Eye (tissue), 1 donor: ENCODE measurements around the gene UVSSA.
"Not testable (repeated sequence)": the region's sequence is repeated elsewhere in the genome, so short reads cannot be mapped to it uniquely, and the experiment has no call there.

ENCODE experiments used
- DNase-seq: peaks from one replicate; pipeline ENCODE4 v3.0.0-alpha.2; 2015

The UVSSA gene

DNA sequence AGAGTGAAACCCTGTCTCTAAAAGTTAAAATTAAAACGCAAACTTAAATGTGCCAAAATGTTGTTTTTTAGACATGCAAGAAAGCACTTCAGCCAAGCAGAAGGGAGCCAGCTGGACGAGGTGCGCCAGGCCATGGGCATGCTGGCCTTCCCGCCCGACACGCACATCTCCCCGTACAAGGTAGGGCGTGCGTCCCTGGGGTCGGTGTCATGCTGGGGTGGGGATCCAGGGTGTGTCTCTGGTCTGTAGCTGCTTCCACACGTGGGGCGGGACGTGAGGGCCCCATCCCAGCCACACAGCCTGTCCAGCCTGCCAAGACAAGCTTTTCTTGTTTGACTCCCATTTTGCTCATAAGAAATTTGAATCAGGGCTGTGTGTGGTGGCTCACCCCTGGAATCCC is 14.3 kb upstream of the UVSSA start:
- DNase-seq, result no peak

DNA sequence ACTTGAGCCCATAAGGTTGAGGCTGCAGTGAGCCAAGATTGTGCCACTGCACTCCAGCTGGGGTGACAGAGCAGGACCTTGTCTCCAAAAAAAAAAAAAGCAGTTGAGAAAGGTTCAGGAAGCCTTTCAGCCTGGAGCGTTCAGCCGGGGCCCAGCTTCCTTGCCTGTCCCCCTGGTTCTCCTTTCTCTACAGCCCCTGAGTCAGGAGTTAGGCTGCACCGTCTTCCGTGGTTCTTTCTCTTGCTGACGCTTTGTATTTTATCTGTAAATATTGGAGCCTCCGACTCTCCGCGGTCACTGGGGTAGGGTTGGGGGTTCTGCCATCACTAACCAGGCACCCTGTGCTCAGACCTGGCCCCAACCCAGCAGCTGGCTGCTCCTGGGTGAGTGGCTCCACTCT is 13.8 kb upstream of the UVSSA start:
- no peak for DNase-seq

DNA sequence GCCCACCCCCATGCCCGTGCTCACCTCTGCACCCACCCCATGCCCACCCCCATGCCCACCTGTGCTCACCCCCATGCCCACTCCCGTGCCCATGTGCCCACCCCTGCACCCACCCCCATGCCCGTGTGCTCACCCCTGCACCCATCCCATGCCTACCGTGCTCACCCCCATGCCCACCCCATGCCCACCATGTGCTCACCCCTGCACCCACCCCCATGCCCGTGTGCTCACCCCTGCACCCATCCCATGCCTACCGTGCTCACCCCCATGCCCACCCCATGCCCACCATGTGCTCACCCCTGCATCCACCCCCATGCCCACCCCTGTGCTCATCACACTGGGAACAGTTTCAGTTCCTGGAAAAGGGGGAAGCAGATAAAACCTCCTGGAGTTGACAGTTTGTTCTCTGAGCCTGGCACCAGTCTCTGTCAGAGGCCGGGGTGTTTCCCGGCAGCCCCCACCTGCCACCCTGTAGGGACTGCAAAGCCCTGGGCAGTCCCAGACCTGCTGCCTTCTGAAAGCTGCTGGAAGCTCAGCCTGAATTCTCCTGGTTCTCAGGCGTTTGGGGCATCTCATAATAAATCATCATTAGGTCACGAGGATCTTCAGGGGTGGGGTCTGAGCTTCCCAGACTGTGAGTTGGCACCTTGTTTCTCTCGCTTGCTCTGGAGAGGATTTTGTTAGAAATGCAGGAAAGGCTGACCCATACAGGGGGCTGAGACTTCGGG is 13.0 kb upstream of the UVSSA start:
- DNase-seq, result not testable (repeated sequence)

DNA sequence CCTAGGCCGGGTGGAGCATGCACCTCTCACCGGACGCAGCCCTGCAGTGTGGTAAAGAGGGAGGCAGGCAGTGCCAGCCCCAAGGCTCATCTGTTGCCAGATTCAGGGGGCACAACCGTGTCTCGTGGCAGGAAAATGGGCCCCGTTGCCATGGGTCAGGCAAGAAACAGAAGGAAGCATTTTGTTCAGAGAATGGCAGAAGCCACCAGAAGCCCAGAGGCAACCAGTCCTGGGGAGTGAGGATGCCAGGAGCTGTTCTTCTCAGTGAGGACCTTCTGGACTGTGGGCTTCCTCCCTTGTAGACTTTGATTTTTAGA is 12.5 kb upstream of the UVSSA start:
- no peak for DNase-seq

DNA sequence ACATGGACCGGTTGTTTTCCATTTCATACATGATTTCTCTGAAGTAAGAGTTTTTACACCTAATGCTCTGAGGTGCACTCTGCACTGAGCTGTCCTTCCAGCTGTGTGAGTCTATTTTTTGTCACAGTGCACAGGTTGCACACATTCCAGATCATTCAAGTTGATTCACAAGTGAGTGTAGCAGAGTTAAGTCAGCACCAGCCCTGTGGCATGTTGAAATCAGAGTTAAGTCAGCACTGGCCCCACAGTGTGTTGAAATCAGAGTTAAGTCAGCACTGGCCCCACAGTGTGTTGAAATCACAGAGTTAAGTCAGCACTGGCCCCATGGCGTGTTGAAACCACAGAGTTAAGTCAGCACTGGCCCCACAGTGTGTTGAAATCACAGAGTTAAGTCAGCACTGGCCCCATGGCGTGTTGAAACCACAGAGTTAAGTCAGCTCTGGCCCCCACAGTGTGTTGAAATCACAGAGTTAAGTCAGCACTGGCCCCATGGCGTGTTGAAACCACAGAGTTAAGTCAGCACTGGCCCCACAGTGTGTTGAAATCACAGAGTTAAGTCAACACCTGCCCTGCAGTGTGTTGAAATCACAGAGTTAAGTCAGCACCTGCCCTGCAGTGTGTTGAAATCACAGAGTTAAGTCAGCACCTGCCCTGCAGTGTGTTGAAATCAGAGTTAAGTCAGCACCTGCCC is 11.7 kb upstream of the UVSSA start:
- DNase-seq, result not testable (repeated sequence)

DNA sequence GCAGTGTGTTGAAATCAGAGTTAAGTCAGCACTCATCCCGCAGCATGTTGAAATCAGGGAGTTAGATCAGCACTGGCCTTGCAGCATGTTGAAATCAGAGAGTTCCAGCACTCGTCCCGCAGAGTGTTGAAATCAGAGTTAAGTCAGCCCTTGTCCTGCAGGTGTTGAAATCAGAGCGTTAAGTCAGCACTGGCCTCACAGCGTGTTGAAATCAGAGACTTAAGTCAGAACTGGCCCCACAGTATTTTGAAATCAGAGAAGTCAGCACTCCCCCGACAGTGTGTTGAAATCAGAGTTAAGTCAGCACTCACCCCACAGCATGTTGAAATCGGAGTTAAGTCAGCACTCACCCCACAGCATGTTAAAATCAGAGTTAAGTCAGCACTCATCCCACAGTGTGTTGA is 10.9 kb upstream of the UVSSA start:
- no peak for DNase-seq

DNA sequence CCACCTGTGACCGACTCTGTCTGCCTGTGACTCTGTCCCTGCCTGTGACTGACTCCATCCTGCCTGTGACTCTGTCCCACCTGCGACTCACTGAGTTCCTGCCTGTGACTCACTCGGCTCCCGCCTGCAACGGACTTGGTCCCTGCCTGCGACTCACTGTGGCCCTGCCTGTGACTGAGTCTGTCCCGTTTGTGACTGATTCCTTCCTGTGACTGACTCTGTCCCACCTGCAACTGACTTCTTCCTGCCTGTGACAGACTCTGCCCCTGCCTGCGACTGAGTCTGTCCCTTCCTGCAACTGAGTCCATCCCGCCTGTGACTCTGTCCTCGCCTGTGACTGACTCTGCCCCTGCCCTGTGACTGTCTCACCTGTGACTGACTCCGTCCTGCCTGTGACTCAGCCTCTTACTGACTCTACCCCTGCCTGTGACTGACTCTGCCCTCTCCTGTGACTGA is 9.6 kb upstream of the UVSSA start:
- no peak for DNase-seq

DNA sequence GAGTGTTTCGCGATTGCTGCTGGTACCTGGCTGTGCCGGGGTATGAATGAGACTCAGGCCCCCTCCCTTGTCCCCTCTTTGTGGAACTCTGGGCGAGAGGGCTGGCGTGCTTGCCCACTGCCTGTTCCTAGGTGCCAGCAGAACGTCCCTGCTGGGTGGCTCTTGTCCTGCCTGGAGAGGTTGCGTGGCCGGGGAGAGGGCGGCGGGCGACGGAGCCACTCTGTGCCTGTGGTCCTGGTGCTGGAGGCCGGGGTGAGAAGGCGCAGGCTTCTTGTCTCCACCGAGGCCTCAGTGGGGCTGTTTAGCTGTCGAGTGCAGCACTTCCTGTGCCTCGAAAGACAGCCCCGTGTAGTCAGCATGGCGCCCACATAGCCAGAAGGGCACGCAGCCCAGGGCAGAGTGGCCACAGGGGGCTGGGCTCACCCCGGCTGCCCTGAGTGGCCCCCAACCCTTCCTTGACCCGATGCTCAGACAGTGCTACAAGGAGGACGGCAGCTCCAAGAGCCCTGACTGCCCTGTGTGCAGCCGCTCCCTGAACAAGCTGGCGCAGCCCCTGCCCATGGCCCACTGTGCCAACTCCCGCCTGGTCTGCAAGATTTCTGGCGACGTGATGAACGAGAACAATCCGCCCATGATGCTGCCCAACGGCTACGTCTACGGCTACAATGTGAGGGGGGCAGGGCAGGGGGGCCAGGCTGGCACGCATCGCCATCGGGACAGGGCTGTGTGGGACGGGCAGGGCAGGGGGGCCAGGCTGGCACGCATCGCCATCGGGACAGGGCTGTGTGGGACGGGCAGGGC is 8.9 kb upstream of the UVSSA start:
- DNase-seq, result no peak

DNA sequence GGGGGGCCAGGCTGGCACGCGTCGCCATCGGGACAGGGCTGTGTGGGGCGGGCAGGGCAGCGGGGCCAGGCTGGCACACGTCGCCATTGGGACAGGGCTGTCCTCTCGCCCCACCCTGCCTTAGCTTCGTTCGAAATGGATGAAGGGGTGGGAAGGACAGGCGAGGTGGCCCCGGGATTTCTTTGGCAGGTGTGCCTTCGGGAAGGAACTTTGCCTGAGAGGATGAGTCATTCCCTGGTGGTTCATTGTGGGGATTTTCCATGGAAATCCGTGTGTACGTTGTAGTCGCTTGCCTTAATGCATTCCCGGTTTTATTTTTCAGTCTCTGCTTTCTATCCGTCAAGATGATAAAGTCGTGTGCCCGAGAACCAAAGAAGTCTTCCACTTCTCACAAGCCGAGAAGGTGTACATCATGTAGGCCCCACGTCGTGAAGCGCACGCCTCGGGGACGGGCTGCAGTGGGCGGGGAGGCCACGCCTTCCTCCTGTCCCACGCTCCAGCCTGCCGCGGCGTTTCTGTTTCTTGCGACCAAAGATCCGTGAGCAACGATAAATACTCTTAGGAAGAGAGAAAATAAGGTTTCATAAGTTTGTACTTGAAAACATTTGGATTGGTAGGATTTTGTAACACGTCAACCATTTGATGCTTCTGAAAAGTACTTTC is 8.1 kb upstream of the UVSSA start:
- no peak for DNase-seq

DNA sequence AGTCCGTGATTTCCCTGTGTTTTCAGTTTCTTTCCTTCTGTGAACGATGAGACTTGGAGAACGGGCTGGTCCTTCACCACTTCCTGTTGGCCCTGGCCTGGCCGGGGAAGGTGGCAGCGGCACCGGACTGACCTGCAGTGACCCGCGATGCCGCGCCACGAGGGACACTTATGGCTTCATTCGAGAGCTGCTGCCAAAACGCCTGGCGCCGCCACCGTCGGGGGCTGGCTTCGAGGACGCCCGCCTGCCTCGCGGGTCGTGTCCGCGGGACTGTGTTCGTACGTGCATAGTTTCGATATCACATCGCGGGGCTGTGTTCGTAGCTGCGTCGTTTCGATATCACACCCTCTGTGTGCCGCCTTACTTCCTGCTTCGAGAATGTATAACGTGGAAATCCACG is 7.5 kb upstream of the UVSSA start:
- no peak for DNase-seq

DNA sequence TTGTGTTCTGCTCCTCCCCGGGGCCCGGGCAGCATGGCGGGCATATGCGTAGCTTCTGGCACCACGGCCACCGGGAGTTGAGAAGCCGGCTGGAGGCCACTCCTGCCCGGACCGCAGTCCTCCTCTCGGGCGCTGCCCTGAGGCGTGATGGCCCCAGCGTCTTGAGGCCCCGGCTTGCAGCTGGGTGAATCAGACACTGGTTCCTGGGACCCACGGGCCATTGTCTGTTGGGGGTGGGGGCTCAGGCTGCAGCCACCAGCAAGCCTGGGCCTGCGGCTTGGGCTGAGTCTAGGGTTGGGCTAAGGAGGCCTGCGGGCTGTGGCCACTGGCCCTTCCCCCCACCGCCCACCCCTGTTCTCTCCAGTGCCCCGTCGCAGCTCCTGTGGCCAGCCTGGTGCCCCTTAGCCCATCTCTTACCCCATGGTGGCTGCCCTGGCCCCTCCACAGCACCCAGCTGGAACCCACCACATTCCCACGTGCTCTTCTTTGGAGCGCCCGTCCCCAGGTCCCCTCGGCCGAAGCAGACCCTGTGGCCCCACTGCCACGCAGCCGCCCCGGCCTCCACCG is 6.7 kb upstream of the UVSSA start:
- no peak for DNase-seq

DNA sequence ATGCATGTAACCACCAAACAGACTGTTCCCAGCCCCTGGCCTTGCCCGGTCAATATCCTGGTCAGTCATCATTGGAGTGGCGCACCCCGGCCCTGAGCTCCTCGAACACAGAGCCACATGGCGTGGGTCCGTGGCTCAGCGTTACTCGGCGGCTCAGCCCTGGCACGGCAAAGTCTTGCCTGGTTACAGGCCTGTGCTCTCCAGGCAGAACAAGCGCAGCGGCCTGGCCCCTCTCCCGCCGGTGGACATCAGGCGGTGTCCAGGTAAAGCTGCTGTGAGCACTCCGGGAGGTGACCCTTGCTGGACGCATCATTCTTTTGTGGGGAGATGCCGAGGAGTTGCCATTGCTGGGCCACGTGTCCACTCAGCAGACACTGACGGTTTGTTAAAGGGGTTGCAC is 6.1 kb upstream of the UVSSA start:
- DNase-seq, result no peak

DNA sequence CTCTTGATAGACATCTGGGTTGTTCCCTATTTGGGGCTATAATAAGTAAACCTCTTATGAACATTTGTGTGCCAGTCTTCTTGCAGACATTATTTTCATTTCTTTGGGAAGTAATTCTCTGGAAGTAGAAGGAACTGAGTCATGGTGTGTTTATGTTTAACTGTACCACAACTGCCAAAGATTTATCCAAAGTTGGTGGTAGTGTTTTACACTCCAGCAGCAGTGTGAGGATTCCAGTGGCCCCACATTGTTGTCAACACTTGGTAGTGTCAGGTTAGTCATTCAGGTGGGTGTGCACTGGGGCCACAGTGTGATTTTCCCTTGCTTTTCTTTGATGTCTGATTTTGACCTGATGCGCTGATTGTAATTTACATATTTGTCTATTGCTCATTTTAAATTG is 5.0 kb upstream of the UVSSA start:
- DNase-seq, result no peak

DNA sequence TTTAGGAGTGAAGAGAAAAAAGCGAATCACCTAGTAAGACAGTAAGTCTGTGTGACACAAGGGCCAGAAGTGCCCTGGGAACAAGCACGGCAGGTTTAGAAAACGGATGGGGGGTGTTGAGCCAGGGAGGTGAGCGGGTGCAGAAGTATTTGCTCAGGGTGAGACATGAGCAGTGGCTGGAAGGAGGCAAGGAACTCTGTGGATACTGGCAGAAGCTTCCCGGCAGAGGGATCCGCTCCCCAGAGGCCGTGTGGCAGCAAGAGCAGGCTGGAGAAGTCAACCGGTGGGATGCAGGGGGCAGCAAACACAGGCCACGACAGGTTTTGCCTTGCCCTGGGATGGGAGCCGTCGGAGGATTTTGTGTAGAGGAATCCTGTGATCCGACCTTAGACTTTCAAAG is 2.3 kb upstream of the UVSSA start:
- no peak for DNase-seq

DNA sequence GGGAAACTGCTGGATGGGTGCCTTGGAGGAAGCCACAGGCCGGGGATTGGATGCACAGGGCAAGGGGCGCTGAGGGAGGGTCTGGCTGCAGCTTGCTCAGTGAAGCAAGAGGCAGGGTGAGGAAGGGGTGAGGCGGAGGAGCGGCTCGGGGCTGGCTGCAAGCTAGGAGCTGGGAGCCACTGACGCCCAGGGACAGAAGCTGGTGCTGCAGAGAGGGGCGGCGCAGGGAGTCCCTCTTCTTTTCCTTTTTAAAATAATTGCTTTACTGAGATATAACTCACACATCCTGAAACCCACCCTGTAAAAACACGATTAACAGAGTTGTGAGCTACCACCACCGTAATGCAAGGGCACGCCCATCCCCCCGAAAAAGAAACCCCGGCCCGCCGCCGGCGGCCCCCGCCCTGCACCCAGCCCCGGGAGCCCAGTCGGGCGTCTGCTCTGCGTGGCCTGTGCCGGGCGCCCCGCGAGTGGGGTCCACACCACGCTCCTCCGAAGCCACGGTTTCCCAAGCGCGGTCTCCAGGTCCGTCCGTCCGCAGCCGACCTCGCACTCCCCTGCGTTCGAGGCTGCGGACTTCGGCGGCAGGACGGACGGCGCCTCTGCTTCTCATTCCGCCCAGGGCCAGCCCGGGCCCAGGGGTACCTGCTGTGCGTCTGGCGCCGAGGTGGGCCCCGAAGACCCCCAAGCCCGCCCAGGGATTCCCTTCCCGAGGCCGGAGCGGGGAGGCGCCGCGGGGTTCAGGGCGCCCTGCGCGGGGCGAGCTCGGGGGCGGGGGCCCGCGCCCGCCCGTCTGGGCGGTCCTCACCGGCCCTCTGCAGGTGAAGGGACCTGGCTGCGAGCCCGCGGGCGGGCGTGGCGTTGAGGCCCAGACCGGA is 866 bp upstream of the UVSSA start:
- peak; percentile 91 for DNase-seq

DNA sequence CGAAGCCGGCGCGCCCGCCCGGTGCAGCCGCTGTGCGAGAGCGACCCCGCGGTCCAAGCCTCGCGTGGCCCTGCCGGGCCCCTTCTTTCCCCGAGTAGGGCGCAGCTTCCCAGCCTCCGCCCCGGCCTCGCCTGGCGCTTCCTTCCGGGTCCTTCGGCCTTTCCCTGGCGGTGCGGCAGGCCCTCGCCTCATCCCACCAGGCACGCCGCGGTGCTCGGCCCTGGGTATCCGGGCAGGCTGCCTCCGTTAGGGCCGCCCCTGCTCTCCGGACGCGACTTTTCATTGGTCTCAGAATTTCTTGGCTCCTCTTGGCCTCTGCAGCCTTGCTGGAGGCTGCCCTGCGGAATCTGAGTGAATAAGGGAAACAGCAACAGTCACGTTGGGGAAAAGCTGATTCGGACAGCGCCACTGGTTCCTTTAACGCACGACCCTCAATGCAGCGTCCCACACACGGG is 429 bp downstream of the UVSSA start:
- DNase-seq, result peak; percentile 86

DNA sequence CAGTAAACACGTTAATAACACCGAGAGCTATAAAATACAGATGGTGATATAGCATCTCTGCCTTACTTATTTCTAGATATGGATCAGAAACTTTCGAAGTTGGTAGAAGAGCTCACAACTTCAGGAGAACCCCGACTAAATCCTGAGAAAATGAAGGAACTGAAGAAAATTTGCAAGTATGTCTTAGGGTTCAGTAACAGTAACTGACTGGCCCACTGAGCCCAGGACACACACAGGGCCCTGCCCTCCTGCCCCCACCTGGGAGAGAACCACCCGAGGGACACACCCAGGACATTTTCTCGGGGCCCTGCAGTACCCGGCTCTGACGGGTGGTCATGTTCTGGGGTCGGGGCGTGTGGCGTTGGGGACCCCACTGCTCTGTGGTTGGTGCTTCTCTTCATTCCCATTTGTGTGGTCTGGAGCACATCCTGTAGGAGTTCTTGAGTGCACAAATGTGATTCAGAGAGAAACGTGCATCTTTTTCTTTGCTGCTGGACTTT is 1.1 kb downstream of the UVSSA start:
- no peak for DNase-seq

DNA sequence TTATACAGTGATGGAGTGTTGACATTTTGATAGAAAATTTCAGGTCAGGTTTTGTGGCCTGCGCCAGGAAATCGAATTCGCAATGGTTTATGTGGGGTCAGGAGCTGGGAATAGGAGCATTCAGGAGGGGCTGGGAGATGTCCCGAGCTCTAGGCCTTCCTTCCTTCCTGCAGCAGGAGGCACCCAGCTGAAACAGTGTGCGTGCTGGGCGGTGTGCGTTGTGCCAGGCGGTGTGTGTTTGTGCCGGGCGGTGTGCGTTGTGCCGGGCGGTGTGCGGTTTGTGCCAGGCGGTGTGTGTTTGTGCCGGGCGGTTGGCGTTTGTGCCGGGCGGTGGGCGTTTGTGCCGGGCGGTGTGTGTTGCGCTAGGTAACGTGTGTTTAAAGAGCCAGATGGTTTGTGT is 1.7 kb downstream of the UVSSA start:
- DNase-seq, result no peak

DNA sequence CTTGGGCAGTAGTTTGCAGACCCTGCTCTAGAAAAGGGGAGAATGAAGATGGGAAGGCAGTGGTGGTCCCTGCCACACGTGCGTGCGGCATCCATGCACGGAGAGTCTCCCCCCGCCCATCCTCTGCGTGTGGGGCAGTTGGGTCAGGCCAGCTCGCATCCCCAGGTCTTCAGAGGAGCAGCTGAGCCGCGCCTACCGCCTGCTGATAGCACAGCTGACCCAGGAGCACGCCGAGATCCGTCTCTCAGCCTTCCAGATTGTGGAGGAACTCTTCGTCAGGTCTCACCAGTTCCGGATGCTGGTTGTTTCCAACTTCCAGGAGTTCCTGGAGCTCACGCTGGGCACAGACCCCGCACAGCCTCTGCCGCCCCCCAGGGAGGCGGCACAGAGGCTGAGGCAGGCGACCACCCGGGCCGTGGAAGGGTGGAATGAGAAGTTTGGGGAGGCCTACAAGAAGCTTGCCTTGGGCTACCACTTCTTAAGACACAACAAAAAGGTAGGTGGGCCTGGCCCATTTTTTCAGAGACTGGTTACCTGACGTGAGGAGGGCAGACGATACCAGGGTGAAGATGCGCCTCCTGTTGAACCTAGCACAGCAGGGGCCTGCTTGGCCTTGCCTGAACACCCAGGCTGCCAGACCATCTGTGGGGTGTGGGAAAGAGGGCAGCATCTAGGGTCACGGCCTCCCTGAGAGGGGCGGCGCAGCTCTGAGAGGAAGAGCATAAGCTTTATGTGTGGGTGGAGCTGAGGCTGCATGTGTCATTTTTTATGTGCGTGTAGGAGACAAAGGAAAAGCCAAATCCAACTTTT is 2.6 kb downstream of the UVSSA start:
- DNase-seq, result no peak

DNA sequence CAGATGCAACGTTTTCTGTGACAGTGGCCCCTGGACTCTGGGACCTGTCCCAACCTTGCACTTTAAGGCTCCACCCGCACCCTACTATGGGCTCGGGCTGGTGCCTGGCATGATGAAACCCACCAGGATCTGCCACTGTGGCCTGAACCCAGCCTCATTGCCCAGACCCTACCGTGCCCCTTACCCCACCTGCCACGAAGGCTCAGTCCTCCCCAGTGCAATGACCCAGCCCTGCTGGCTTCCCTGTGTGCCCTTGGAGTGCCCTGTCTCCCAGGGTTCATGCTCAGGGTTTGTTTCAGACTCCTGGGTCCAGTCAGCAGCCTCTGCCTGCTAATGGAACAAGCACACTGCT is 3.1 kb downstream of the UVSSA start:
- no peak for DNase-seq
